ENCODE data around the gene ADAT1.

DNA sequence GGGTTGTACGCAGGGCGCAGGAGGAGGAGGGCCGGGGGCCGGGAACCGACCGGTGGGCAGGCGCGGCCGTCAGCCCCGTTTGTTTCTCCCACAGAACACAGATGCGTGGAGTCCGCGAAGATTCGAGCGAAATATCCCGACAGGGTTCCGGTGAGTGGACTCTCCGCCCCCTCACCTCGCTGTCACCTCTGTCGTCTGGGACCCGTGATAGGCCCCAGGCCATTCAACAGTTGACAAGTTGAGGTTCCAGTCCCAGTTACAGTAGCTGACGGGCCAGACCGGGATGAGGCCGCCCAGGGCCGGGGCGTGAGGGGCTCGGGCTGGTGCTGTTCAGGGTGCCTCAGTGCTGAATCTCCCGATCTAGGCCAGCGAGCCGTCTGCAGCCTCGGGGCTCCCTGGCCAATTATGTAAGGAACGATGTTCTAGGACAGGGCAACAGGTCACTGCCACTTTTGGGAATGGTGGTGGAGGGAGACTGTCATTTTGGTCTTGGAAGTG, 56.3 kb downstream of the ADAT1 start:
- TF ChIP-seq, protein P1, sequence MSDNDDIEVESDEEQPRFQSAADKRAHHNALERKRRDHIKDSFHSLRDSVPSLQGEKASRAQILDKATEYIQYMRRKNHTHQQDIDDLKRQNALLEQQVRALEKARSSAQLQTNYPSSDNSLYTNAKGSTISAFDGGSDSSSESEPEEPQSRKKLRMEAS (IDR thresholded peaks at IDR 0.05), result no peak
- TF ChIP-seq, protein P2, sequence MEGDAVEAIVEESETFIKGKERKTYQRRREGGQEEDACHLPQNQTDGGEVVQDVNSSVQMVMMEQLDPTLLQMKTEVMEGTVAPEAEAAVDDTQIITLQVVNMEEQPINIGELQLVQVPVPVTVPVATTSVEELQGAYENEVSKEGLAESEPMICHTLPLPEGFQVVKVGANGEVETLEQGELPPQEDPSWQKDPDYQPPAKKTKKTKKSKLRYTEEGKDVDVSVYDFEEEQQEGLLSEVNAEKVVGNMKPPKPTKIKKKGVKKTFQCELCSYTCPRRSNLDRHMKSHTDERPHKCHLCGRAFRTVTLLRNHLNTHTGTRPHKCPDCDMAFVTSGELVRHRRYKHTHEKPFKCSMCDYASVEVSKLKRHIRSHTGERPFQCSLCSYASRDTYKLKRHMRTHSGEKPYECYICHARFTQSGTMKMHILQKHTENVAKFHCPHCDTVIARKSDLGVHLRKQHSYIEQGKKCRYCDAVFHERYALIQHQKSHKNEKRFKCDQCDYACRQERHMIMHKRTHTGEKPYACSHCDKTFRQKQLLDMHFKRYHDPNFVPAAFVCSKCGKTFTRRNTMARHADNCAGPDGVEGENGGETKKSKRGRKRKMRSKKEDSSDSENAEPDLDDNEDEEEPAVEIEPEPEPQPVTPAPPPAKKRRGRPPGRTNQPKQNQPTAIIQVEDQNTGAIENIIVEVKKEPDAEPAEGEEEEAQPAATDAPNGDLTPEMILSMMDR (IDR thresholded peaks at IDR 0.05; ENCODE audit: low read depth, low read length, missing input control), result no peak
- no peak for TF ChIP-seq RAD21 (IDR thresholded peaks at IDR 0.05)
- no peak for TF ChIP-seq HNF4A (conservative IDR thresholded peaks at IDR 0.05)
- TF ChIP-seq SP1 (IDR thresholded peaks at IDR 0.05), result no peak
- no peak for TF ChIP-seq HNF4G (IDR thresholded peaks at IDR 0.05)
- TF ChIP-seq, protein P3, sequence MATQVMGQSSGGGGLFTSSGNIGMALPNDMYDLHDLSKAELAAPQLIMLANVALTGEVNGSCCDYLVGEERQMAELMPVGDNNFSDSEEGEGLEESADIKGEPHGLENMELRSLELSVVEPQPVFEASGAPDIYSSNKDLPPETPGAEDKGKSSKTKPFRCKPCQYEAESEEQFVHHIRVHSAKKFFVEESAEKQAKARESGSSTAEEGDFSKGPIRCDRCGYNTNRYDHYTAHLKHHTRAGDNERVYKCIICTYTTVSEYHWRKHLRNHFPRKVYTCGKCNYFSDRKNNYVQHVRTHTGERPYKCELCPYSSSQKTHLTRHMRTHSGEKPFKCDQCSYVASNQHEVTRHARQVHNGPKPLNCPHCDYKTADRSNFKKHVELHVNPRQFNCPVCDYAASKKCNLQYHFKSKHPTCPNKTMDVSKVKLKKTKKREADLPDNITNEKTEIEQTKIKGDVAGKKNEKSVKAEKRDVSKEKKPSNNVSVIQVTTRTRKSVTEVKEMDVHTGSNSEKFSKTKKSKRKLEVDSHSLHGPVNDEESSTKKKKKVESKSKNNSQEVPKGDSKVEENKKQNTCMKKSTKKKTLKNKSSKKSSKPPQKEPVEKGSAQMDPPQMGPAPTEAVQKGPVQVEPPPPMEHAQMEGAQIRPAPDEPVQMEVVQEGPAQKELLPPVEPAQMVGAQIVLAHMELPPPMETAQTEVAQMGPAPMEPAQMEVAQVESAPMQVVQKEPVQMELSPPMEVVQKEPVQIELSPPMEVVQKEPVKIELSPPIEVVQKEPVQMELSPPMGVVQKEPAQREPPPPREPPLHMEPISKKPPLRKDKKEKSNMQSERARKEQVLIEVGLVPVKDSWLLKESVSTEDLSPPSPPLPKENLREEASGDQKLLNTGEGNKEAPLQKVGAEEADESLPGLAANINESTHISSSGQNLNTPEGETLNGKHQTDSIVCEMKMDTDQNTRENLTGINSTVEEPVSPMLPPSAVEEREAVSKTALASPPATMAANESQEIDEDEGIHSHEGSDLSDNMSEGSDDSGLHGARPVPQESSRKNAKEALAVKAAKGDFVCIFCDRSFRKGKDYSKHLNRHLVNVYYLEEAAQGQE (IDR thresholded peaks at IDR 0.05), result peak; percentile 95
- TF ChIP-seq EGR1 (IDR thresholded peaks at IDR 0.05; ENCODE audit: low read depth in 2 of 2), result no peak
- no peak for TF ChIP-seq YY1 (IDR thresholded peaks at IDR 0.05)

Measured in liver (tissue), 3 donors.